ENCODE measurements around the gene LGALS4.
"Not testable (repeated sequence)": the region's sequence is repeated elsewhere in the genome, so short reads cannot be mapped to it uniquely, and the experiment has no call there.

The LGALS4 gene

GRCh38 chr19:38843175-38843758 is 30.5 kb upstream of the LGALS4 start:
- in situ Hi-C loops (cut with HindIII; ENCODE audit: low sequenced_read_pairs), result loop anchor here (10.0 kb wide), 1 partner anchor 68 kb away; the partner anchor contains the start of gene LGALS7

- in situ Hi-C loops (cut with HindIII; ENCODE audit: low sequenced_read_pairs), result loop anchor here (10.0 kb wide), 1 partner anchor 68 kb away; the partner anchor contains the start of gene LGALS7
Observed at GRCh38 chr19:38842439-38843174, 29.9 kb upstream of the LGALS4 start.

GRCh38 chr19:38841787-38842438 is 29.2 kb upstream of the LGALS4 start:
- in situ Hi-C loops (cut with HindIII; ENCODE audit: low sequenced_read_pairs), result loop anchor here (10.0 kb wide), 1 partner anchor 67 kb away; the partner anchor contains the start of gene LGALS7

GRCh38 chr19:38841180-38841766 is 28.5 kb upstream of the LGALS4 start:
- in situ Hi-C loops (cut with HindIII; ENCODE audit: low sequenced_read_pairs), result loop anchor here (10.0 kb wide), 1 partner anchor 66 kb away; the partner anchor contains the start of gene LGALS7

GRCh38 chr19:38840583-38840968 is 27.8 kb upstream of the LGALS4 start:
- in situ Hi-C loops (cut with HindIII; ENCODE audit: low sequenced_read_pairs), result loop anchor here (10.0 kb wide), 1 partner anchor 66 kb away; the partner anchor contains the start of gene LGALS7

GRCh38 chr19:38839816-38840582 is 27.3 kb upstream of the LGALS4 start:
- in situ Hi-C loops (cut with HindIII; ENCODE audit: low sequenced_read_pairs), result loop anchor here (10.0 kb wide), 1 partner anchor 65 kb away; the partner anchor contains the start of gene LGALS7

- in situ Hi-C loops (cut with HindIII; ENCODE audit: low sequenced_read_pairs), result no loop called here
Observed at GRCh38 chr19:38838986-38839761, 26.4 kb upstream of the LGALS4 start.

GRCh38 chr19:38838208-38838985 is 25.7 kb upstream of the LGALS4 start:
- in situ Hi-C loops (cut with HindIII; ENCODE audit: low sequenced_read_pairs), result no loop called here

- in situ Hi-C loops (cut with HindIII; ENCODE audit: low sequenced_read_pairs), result no loop called here
Observed at GRCh38 chr19:38837656-38838121, 24.9 kb upstream of the LGALS4 start.

GRCh38 chr19:38836983-38837626 is 24.4 kb upstream of the LGALS4 start:
- in situ Hi-C loops (cut with HindIII; ENCODE audit: low sequenced_read_pairs), result no loop called here

- in situ Hi-C loops (cut with HindIII; ENCODE audit: low sequenced_read_pairs), result no loop called here
Observed at GRCh38 chr19:38836159-38836982, 23.6 kb upstream of the LGALS4 start.

- in situ Hi-C loops (cut with HindIII; ENCODE audit: low sequenced_read_pairs), result no loop called here
Observed at GRCh38 chr19:38834590-38834989, 21.8 kb upstream of the LGALS4 start.

- in situ Hi-C loops (cut with HindIII; ENCODE audit: low sequenced_read_pairs), result no loop called here
Observed at GRCh38 chr19:38834104-38834490, 21.4 kb upstream of the LGALS4 start.

- in situ Hi-C loops (cut with HindIII; ENCODE audit: low sequenced_read_pairs), result no loop called here
Observed at GRCh38 chr19:38833092-38833425, 20.3 kb upstream of the LGALS4 start.

GRCh38 chr19:38831142-38831605 is 18.4 kb upstream of the LGALS4 start:
- in situ Hi-C loops (cut with HindIII; ENCODE audit: low sequenced_read_pairs), result no loop called here

GRCh38 chr19:38830039-38830733 is 17.4 kb upstream of the LGALS4 start:
- in situ Hi-C loops (cut with HindIII; ENCODE audit: low sequenced_read_pairs), result no loop called here

- in situ Hi-C loops (cut with HindIII; ENCODE audit: low sequenced_read_pairs), result not testable (repeated sequence)
Observed at GRCh38 chr19:38829203-38829602, 16.5 kb upstream of the LGALS4 start.
